ENCODE data around the gene CHRNB2.

DNA sequence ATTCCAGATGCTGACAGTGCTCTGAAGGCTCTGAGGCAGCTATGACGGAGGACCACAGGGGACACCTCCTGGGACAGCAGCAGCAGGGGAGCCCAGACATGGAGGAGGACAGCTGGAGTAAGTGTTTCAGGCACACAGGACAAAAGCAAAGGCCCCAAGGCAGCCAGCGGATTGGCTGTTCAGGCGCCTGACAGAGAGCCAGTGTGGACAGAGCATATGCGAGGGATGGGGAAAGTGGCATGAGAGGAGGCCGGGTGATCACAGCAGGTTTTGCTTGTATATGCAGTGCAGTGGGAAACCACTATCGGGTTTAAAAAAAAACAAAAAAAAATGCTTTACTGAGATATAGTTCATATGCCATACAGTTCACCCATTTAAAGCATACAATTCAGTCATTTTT lies 19.1 kb downstream of the CHRNB2 start:
- TF ChIP-seq CTCF (IDR thresholded peaks at IDR 0.05; ENCODE audit: control extremely low read depth in 1 of 3, insufficient read depth in 1 of 3, low read depth in 1 of 3, low read length in 3 of 3) (no peak), HDAC2 (IDR thresholded peaks at IDR 0.05; ENCODE audit: borderline replicate concordance in 1 of 2, low read depth in 2 of 2, low read length in 2 of 2) (no peak), JUND (IDR thresholded peaks at IDR 0.05; ENCODE audit: low read length) (no peak), POLR2A (IDR thresholded peaks at IDR 0.05; ENCODE audit: control extremely low read depth in 1 of 2, low read depth in 2 of 2, low read length in 2 of 2) (no peak), SUZ12 (IDR thresholded peaks at IDR 0.05; ENCODE audit: low read length) (no peak), YY1 (IDR thresholded peaks at IDR 0.05; ENCODE audit: low read depth, low read length) (no peak), EGR1 (IDR thresholded peaks at IDR 0.05; ENCODE audit: borderline replicate concordance, low read depth, low read length) (no peak), RAD21 (IDR thresholded peaks at IDR 0.05 in 1 of 2, conservative IDR thresholded peaks at IDR 0.05 in 1 of 2; ENCODE audit: low read depth in 2 of 2, low read length in 2 of 2) (no peak), TEAD4 (IDR thresholded peaks at IDR 0.05; ENCODE audit: low read depth, low read length) (no peak), CBX8 (IDR thresholded peaks at IDR 0.05; ENCODE audit: borderline replicate concordance, low read depth, low read length) (no peak), EP300 (IDR thresholded peaks at IDR 0.05; ENCODE audit: borderline replicate concordance in 1 of 2, low read depth in 2 of 2, low read length in 2 of 2) (no peak)
- TF ChIP-seq, protein P1, sequence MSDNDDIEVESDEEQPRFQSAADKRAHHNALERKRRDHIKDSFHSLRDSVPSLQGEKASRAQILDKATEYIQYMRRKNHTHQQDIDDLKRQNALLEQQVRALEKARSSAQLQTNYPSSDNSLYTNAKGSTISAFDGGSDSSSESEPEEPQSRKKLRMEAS (IDR thresholded peaks at IDR 0.05), result no peak
- TF ChIP-seq, protein P2, sequence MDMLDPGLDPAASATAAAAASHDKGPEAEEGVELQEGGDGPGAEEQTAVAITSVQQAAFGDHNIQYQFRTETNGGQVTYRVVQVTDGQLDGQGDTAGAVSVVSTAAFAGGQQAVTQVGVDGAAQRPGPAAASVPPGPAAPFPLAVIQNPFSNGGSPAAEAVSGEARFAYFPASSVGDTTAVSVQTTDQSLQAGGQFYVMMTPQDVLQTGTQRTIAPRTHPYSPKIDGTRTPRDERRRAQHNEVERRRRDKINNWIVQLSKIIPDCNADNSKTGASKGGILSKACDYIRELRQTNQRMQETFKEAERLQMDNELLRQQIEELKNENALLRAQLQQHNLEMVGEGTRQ (IDR thresholded peaks at IDR 0.05; ENCODE audit: low read length), result no peak

Data from H1 (cell line).